Muscle of arm (tissue), 12 donors: ENCODE results near the gene IGSF8. TPM values are rescaled to one million over a fixed set of nuclear protein-coding genes. Genes with fewer than 3 reads are reported as not detected.

Experiments used
- DNase-seq: peaks from one replicate; pipeline ENCODE4 v3.0.0-alpha.2; 2013
- polyA plus RNA-seq, 12 donors: library from polyadenylated mRNA; unstranded; fragments of 120-200 nt; gene quantifications; one replicate each; pipeline ENCODE4 v1.2.1, GENCODE V29; 2013; ENCODE audit not compliant: insufficient read length in 12 of 12

Gene IGSF8
- polyA plus RNA-seq, 12 donors = 11.1 to 26.7 (median 18.3) TPM; not detected in 1

- no peak for DNase-seq
Observed at GRCh38 chr1:160091666-160092223, 6.7 kb downstream of the IGSF8 start.

GRCh38 chr1:160090760-160091159, 7.7 kb downstream of the IGSF8 start:
- no peak for DNase-seq

GRCh38 chr1:160089883-160090282, 8.5 kb downstream of the IGSF8 start:
- no peak for DNase-seq

- DNase-seq = no peak
Observed at GRCh38 chr1:160087118-160087662, 11.2 kb downstream of the IGSF8 start.

- DNase-seq = peak; percentile 83
Observed at GRCh38 chr1:160086456-160086892, 11.9 kb downstream of the IGSF8 start.

- peak; percentile 82 for DNase-seq
Observed at GRCh38 chr1:160085686-160086455, 12.5 kb downstream of the IGSF8 start.

GRCh38 chr1:160084771-160085321, 13.6 kb downstream of the IGSF8 start:
- no peak for DNase-seq

- peak; percentile 65 for DNase-seq
Observed at GRCh38 chr1:160083968-160084770, 14.2 kb downstream of the IGSF8 start.

GRCh38 chr1:160082926-160083325, 15.5 kb downstream of the IGSF8 start:
- no peak for DNase-seq

- DNase-seq = no peak
Observed at GRCh38 chr1:160082487-160082886, 15.9 kb downstream of the IGSF8 start.

- no peak for DNase-seq
Observed at GRCh38 chr1:160081261-160081936, 17.0 kb downstream of the IGSF8 start, which contains the start of gene KCNJ9. Gene KCNJ9 (plus strand): TSS chr1:160081538. CDS start chr1:160084031, 2,493 bp downstream.

GRCh38 chr1:160080381-160081100, 17.9 kb downstream of the IGSF8 start:
- no peak for DNase-seq

- DNase-seq = no peak
Observed at GRCh38 chr1:160079448-160079847, 19.0 kb downstream of the IGSF8 start.

- DNase-seq = no peak
Observed at GRCh38 chr1:160078512-160079195, 19.8 kb downstream of the IGSF8 start.

GRCh38 chr1:160077486-160077885, 20.9 kb downstream of the IGSF8 start:
- DNase-seq = no peak

- DNase-seq = no peak
Observed at GRCh38 chr1:160076295-160076694, 22.1 kb downstream of the IGSF8 start.

- no peak for DNase-seq
Observed at GRCh38 chr1:160075836-160076235, 22.6 kb downstream of the IGSF8 start.

- DNase-seq = no peak
Observed at GRCh38 chr1:160074865-160075264, 23.6 kb downstream of the IGSF8 start.

- no peak for DNase-seq
Observed at GRCh38 chr1:160071289-160071688, 27.1 kb downstream of the IGSF8 start.
